Measurements from ENCODE around the gene APOO.

- no peak for TF ChIP-seq CTCF (IDR thresholded peaks at IDR 0.05)
- no peak for TF ChIP-seq ZFX (IDR thresholded peaks at IDR 0.05; ENCODE audit: borderline replicate concordance)
Measured at GRCh38 chrX:23855569-23855968, 52.2 kb downstream of the APOO start.
